ENCODE measurements around the gene YAF2. TPM values are rescaled to one million over a fixed set of nuclear protein-coding genes. Genes with fewer than 3 reads are reported as not detected.
"Not testable (repeated sequence)": the region's sequence is repeated elsewhere in the genome, so short reads cannot be mapped to it uniquely, and the experiment has no call there.

Gene YAF2
- total and polyA plus RNA-seq, 2 experiments from 2014 or later = 26.9 to 39.3 TPM

DNA sequence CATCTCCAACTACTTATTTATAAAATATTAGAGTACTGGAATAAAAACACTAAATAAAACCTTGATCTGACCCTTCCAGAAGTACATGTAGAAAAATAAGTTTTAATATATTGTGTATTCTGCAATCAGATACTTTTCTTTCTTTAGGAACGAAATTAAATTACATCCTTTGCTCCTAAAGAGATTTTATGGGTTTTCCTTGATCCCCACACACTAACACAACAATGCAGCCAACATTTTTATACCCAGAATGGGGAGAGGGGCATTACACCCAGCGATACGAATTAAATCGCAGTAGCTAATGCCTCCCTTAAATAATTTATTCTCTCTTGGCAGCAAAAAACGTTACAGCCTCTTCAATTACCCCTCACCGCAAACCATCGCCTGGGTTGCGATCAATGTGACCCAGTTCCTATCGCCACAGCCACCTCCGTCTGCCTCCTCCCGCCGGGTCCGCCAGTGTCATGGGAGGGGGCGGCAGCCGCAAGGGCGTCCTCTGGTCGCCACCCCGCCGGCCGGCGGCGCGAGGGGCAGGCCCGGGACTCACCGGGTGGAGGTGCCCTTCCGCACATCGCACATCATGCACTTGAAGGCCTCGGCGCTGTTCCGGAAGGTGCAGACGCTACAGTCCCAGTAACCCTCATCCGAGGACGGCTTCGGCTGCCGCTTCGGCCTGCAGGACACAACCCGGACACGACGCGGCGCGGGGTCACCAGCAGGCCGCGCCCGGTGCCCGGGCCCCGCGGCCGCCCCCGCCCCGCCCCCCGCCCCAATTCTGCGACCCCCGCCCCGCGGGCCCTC, 796 bp downstream of the YAF2 start:
- Histone ChIP-seq H3K9me3 (ENCODE audit: low read depth) (no peaks in the 10 kb centered on the region), H3K27me3 (peaks cover 5% of the 10 kb centered on the region), H3K4me1 (ENCODE audit: low read depth) (peaks cover 12% of the 10 kb centered on the region), H3K4me3 (peak overlapping the region; percentile 98), H3K27ac (peak overlapping the region; percentile 96), H3K36me3 (no peaks in the 10 kb centered on the region)
- DNase-seq (ENCODE audit: low read depth in 1 of 2, low spot score in 1 of 2) = peak; percentile 81 to 89
- TF ChIP-seq, protein P1, sequence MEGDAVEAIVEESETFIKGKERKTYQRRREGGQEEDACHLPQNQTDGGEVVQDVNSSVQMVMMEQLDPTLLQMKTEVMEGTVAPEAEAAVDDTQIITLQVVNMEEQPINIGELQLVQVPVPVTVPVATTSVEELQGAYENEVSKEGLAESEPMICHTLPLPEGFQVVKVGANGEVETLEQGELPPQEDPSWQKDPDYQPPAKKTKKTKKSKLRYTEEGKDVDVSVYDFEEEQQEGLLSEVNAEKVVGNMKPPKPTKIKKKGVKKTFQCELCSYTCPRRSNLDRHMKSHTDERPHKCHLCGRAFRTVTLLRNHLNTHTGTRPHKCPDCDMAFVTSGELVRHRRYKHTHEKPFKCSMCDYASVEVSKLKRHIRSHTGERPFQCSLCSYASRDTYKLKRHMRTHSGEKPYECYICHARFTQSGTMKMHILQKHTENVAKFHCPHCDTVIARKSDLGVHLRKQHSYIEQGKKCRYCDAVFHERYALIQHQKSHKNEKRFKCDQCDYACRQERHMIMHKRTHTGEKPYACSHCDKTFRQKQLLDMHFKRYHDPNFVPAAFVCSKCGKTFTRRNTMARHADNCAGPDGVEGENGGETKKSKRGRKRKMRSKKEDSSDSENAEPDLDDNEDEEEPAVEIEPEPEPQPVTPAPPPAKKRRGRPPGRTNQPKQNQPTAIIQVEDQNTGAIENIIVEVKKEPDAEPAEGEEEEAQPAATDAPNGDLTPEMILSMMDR (IDR thresholded peaks at IDR 0.05; ENCODE audit: low read depth, low read length) = peak; percentile 49

DNA sequence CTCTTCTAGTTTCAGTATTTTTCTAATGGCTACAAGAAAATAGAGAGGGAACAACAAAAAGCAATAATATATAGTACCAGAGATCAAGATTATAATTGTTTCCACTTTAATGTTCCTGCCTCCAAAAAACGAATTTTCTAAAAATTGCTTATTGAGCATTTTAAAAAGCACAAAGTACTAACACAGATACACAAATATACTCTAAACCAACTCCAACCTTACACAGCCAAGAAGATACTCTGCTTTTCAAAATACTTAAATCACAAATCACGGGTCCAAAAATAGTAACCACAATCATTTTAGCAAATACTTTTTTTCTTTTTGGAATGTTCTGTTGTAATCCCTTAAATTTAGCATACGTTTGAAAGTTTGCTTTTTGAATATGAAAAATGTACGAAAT, 2.0 kb downstream of the YAF2 start:
- peak overlapping the region; percentile 34 for H3K27ac ChIP-seq
- H3K4me1 ChIP-seq (ENCODE audit: low read depth) = peaks cover 12% of the 10 kb centered on the region
- H3K4me3 ChIP-seq = peak overlapping the region; percentile 98
- DNase-seq (ENCODE audit: low read depth in 1 of 2, low spot score in 1 of 2) = peak in 1 of 2 donors; percentile 16
- peaks cover 4% of the 10 kb centered on the region for H3K27me3 ChIP-seq
- H3K9me3 ChIP-seq (ENCODE audit: low read depth) = no peaks in the 10 kb centered on the region
- no peaks in the 10 kb centered on the region for H3K36me3 ChIP-seq
- TF ChIP-seq, protein P1 (IDR thresholded peaks at IDR 0.05; ENCODE audit: low read depth, low read length) = no peak

DNA sequence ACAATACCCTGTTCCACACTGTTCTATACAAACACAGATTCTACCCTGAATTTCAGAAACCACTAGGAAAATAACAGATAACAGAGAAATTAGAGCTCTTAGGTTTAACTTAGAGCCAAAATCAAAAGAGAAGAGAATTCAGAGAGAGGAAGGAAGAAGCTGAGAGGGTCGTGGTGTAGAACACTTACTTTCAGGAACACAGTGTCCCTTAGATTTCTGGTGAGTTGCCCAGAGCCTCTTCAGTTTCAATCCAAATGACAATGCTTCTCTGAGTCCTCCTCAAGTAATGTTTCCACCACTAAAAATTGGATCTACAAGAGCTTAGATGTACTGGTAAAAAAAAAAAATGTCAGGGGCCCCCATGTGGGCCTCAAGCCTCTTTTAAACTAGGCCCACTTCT, 2.6 kb downstream of the YAF2 start:
- Histone ChIP-seq H3K4me1 (ENCODE audit: low read depth) (peaks cover 12% of the 10 kb centered on the region), H3K27ac (peak overlapping the region; percentile 34), H3K4me3 (no peak overlapping the region), H3K9me3 (ENCODE audit: low read depth) (no peaks in the 10 kb centered on the region), H3K27me3 (peaks cover 4% of the 10 kb centered on the region), H3K36me3 (no peaks in the 10 kb centered on the region)
- no peak for DNase-seq (ENCODE audit: low read depth in 1 of 2, low spot score in 1 of 2)
- TF ChIP-seq, protein P1 (IDR thresholded peaks at IDR 0.05; ENCODE audit: low read depth, low read length) = no peak

DNA sequence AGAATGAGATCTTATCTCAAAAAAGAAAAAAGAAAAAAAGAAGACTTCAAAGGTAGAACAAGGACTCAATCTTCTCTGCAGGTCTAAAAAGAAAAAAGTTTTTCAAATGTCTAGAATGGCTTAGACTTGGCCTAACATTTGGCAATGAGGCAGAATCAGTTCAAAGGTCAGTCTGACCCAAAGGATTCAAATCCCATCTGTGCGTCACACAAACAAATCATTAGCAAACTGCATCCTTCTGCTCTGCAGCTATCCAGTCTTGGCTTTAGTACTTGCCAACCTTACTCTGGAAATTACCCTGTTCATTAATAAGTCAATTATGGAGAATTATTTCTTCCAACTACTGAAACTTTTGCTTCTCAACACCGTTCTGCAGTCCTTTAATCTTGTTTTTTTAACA, 3.1 kb downstream of the YAF2 start:
- TF ChIP-seq, protein P1 (IDR thresholded peaks at IDR 0.05; ENCODE audit: low read depth, low read length) = no peak

DNA sequence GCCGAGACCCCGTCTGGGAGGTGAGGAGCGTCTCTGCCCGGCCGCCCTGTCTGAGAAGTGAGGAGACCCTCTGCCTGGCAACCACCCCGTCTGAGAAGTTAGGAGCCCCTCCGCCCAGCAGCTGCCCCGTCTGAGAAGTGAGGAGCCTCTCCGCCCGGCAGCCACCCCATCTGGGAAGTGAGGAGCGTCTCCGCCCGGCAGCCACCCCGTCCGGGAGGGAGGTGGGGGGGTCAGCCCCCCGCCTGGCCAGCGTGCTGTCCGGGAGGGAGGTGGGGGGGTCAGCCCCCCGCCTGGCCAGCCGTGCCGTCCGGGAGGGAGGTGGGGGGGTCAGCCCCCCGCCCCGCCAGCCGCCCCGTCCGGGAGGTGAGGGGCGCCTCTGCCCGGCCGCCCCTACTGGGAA, 10.5 kb downstream of the YAF2 start:
- H3K9me3 ChIP-seq (ENCODE audit: low read depth); H3K4me3 ChIP-seq; H3K27me3 ChIP-seq; H3K27ac ChIP-seq; H3K36me3 ChIP-seq; H3K4me1 ChIP-seq (ENCODE audit: low read depth); DNase-seq (ENCODE audit: low read depth in 1 of 2, low spot score in 1 of 2): not testable (repeated sequence)

More for the DNA sequence above, 3.1 kb downstream of the YAF2 start:
- DNase-seq (ENCODE audit: low read depth in 1 of 2, low spot score in 1 of 2) = no peak
- H3K9me3 ChIP-seq (ENCODE audit: low read depth) = no peaks in the 10 kb centered on the region
- no peak overlapping the region for H3K27ac ChIP-seq
- H3K4me3 ChIP-seq = no peak overlapping the region
- H3K4me1 ChIP-seq (ENCODE audit: low read depth) = peaks cover 12% of the 10 kb centered on the region
- H3K27me3 ChIP-seq = peaks cover 4% of the 10 kb centered on the region
- no peaks in the 10 kb centered on the region for H3K36me3 ChIP-seq

DNA sequence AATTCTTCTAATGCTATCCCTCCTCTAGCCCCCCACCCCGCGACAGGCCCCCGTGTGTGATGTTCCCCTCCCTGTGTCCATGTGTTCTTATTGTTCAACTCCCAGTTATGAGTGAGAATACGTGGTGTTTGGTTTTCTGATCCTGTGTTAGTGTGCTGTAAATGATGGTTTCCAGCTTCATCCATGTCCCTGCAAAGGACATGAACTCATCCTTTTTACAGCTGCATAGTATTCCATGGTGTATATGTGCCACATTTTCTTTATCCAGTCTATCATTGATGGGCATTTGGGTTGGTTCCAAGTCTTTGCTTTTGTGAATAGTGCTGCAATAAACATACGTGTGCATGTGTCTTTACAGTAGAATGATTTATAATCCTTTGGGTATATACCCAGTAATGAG, 13.5 kb downstream of the YAF2 start:
- H3K9me3 ChIP-seq (ENCODE audit: low read depth); H3K36me3 ChIP-seq; DNase-seq (ENCODE audit: low read depth in 1 of 2, low spot score in 1 of 2); H3K27ac ChIP-seq; H3K4me1 ChIP-seq (ENCODE audit: low read depth); H3K4me3 ChIP-seq; H3K27me3 ChIP-seq: not testable (repeated sequence)

Measured in cardiac muscle cell (in vitro differentiated cells and primary cell).